Spleen (tissue), 7 donors: ENCODE measurements around the gene TBC1D32.

ENCODE experiments used
- POLR2A ChIP-seq, 3 donors: fragments of 450-650 bp; IDR thresholded peaks; one replicate each; pipeline ENCODE4 v1.5.1; 2017; ENCODE audit warnings: antibody characterized with exemption in 3 of 3, mild to moderate bottlenecking in 1 of 3
- POLR2AphosphoS5 ChIP-seq, 3 donors: sonication (generic); formaldehyde crosslinking; IDR thresholded peaks; one replicate each; pipeline ENCODE4 v1.5.1; 2017; ENCODE audit warnings: antibody characterized with exemption in 3 of 3
- TF ChIP-seq, protein P1 (sequence below), 11 experiments: fragments of 200-600 bp in 7 of 11; fragments of 450-650 bp in 4 of 11; sonication (generic) in 4 of 11; IDR thresholded peaks in 8 of 11; conservative IDR thresholded peaks in 3 of 11; 1 replicate in 7 of 11; 2 replicates in 4 of 11; pipeline versions ENCODE4 v1.4.0 to v1.8.0; 2016 to 2021; ENCODE audit warnings: antibody characterized with exemption in 11 of 11, inconsistent platforms in 4 of 11, mild to moderate bottlenecking in 1 of 11
- donor health status: DM: no; HTN: no; CAD: no; lungs with moderate emphysema.
- donor health status: DM: no; HTN: no; CAD: no.
- donor health status: DM: no; HTN: no; CAD: no.

DNA sequence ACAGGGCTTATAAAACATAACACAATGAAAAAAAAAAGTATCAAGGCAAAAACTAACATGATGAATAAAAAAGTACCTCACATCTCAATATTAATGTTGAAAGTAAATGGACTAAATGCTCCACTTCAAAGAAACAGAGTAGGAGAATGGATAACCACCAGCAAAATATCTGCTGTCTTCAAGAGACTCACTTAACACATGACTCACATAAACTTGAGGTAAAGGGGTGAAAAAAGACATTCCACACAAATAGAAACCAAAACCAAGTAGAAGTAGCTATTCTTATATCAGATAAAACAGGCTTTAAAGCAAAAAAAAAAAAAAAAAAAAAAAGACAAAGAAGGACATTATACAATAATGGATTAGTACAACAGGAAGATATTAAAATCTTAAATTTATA lies 86.9 kb downstream of the TBC1D32 start:
- TF ChIP-seq, protein P1, sequence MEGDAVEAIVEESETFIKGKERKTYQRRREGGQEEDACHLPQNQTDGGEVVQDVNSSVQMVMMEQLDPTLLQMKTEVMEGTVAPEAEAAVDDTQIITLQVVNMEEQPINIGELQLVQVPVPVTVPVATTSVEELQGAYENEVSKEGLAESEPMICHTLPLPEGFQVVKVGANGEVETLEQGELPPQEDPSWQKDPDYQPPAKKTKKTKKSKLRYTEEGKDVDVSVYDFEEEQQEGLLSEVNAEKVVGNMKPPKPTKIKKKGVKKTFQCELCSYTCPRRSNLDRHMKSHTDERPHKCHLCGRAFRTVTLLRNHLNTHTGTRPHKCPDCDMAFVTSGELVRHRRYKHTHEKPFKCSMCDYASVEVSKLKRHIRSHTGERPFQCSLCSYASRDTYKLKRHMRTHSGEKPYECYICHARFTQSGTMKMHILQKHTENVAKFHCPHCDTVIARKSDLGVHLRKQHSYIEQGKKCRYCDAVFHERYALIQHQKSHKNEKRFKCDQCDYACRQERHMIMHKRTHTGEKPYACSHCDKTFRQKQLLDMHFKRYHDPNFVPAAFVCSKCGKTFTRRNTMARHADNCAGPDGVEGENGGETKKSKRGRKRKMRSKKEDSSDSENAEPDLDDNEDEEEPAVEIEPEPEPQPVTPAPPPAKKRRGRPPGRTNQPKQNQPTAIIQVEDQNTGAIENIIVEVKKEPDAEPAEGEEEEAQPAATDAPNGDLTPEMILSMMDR (IDR thresholded peaks at IDR 0.05 in 8 of 11, conservative IDR thresholded peaks at IDR 0.05 in 3 of 11): no peak
- TF ChIP-seq POLR2AphosphoS5 (IDR thresholded peaks at IDR 0.05) (no peak), POLR2A (IDR thresholded peaks at IDR 0.05) (no peak)
